HG03097 (cell line): ENCODE measurements around the gene MTFP1.

Source experiments
- ATAC-seq: cut with Tn5 transposase; IDR thresholded peaks from one replicate; pipeline ENCODE4 v1.9.1; 2021; ENCODE audit not compliant: unreplicated experiment, low FRiP score

MTFP1 gene

DNA sequence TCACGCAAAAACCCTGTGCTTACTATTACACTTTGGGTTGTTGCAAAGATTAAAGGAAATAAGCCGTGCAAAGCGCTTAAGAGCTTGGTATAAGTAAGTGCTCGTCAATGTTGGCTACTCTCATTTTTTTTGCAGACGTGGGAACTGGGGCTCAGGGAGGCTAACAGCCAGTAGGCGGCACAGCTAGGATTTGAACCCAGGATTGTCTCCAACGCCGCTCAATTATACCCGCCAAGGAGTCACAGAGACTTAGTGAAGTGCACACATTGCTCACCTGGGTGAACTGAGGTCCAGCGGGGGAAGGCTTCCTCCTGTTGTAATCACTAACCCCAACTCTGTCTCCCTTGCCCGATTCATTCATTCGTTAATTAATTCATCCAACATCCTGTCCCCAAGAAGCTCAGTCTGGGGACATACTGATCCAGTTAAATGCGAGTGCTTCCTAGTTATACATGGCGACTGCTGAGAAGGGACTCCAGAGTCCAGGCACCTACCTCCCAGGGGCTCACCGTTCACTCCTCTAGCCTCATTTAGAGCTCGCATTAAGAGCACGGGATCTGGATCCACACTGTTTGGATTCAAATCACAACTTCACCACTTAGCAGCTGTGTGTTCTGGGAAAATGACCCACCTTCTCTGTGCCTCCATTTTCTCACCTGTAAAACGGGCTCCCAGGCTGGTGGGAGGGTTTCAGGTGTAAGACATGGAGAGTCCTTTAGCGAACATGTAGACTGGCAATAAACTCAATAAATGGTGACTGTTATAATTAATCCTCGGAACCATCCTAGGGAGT lies 838 bp upstream of the MTFP1 start:
- ATAC-seq = no peak

GRCh38 chr22:30425327-30425615 lies 297 bp upstream of the MTFP1 start:
- ATAC-seq = no peak

DNA sequence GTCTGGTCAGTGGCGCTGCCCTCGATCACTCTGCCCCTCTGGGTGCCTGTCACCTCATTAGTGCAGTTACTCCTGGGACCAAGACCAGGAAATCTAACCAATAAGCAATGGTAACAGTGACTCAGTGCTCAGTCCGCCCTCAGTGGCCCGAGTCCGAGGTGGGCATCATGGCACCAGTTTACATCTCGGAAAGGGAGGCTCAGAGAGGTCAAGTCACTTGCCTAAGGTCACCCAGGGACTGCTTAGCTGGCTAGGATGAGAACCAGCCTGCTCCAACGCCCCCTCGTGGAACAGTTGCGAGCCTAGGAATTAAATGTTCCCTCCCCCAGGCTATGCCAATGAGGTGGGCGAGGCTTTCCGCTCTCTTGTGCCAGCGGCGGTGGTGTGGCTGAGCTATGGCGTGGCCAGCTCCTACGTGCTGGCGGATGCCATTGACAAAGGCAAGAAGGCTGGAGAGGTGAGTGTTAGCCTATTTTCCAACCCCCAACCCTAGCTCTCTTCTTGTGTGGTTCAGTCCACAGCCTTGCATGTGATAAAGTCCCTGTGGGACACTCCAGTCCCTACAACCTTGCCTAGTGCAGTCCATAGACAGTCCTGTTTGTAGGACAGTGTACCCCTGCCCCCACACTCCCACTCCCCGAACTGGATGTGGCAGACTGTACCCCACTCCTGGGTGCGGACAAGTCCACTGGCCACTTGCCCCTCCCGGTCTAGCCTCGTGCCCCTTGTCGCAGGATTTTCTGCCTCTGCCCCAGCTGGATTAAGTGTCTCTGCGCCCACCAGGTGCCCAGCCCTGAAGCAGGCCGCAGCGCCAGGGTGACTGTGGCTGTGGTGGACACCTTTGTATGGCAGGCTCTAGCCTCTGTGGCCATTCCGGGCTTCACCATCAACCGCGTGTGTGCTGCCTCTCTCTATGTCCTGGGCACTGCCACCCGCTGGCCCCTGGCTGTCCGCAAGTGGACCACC lies 1.1 kb downstream of the MTFP1 start:
- no peak for ATAC-seq

- no peak for ATAC-seq
Measured at GRCh38 chr22:30427871-30428270, 2.3 kb downstream of the MTFP1 start.

- no peak for ATAC-seq
Measured at GRCh38 chr22:30429887-30430286, 4.3 kb downstream of the MTFP1 start.

GRCh38 chr22:30430933-30431332 lies 5.4 kb downstream of the MTFP1 start:
- no peak for ATAC-seq

DNA sequence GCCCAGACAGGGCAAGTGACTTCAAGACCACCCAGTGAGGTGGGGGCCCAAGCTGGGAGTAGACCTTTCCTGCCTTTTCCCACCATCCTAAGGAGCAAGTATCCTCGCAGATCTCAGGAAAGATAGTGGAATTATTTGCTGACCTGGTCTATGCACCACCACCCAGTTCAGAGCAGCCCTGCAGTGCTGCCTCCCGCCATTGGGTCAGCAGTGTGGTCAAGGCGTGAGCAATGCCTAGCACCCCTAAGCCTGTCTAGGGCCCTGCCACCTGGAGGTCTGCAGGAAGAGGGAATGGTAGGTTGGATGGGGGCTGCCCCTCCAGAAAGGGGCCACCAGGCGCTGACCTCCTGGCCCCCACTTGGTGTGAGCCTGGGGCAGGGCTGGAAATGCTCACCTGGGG lies 6.5 kb downstream of the MTFP1 start:
- no peak for ATAC-seq

DNA sequence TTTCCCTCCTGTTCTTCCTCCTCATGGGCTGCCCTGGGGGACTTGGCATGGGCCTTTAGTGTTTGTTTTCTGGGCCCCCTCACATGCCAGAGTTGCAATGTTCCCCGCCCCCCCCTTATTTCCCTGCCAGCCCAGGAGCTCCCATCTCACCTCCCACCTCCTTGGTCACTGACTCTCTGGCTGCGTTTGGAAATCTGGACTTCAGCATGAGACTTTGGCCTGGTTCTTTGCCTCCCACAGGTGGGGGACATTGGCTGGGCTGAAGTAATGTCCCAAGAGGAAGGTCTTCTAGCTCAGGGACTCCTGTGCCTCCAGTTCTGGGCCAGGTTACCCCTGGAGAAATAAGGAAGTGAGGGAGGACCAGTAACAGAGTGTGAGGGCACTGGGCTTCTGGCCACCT lies 7.0 kb downstream of the MTFP1 start:
- ATAC-seq = no peak

DNA sequence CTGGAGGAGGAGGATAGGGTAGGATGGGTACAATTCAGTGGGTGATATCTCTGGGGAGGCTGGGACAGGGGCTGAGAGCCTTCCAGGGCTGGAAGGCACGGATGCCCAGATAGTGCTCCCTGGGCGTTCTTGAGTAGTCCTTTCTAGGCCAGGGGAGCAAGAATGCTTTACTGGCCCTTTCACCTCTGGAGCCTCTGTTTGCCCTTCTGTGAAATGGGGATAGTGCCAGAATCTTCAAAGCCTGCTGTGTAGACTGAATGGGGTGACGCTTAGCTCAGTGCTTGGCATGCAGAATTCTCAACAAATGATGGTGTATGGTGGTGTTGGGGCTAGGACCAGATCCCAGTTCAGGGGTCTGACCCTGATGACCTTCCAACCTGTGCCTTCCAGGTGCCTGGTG lies 7.7 kb downstream of the MTFP1 start:
- ATAC-seq = no peak

- ATAC-seq = no peak
Measured at GRCh38 chr22:30433773-30434172, 8.2 kb downstream of the MTFP1 start.

GRCh38 chr22:30434843-30435242 lies 9.3 kb downstream of the MTFP1 start:
- no peak for ATAC-seq

- ATAC-seq = no peak
Measured at GRCh38 chr22:30435674-30436126, 10.1 kb downstream of the MTFP1 start.

GRCh38 chr22:30436196-30436595 lies 10.6 kb downstream of the MTFP1 start:
- ATAC-seq = no peak

GRCh38 chr22:30438559-30438958 lies 13.0 kb downstream of the MTFP1 start:
- no peak for ATAC-seq

DNA sequence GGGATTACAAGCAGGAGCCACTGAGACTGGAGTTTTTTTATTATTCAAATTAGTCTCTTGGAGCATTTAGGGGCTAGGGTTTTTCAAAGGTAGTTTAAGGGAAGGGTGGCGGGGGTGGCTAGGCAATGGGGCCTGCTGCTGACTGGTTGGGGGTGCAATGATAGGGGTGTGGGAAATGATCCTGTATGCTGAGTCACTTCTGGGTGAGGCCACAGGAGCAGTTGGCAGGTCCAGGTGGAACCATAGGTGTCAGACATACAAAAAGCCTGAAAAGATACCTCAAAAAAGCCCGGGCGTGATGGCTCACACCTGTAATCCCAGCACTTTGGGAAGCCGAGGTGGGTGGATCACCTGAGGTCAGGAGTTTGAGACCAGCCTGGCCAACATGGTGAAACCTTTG lies 13.7 kb downstream of the MTFP1 start:
- no peak for ATAC-seq

DNA sequence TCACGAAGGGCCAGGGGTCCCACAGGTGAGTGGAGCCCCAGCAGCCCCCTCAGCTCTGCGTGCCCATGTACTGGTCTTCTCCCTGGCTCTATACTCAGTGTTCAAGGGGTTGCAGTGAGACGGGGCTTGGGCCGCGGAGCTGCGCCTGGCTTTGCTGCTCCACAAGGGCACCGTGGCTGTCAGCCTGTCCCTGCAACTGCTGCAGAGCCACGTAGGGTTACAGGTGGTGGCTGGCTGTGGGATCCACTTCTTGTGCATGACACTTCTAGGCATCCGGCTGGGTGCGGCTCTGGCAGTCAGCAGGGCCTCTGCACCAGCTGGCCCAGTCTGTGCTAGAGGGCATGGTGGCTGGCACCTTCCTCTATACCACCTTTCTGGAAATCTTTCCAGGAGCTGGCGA lies 14.3 kb downstream of the MTFP1 start:
- no peak for ATAC-seq

DNA sequence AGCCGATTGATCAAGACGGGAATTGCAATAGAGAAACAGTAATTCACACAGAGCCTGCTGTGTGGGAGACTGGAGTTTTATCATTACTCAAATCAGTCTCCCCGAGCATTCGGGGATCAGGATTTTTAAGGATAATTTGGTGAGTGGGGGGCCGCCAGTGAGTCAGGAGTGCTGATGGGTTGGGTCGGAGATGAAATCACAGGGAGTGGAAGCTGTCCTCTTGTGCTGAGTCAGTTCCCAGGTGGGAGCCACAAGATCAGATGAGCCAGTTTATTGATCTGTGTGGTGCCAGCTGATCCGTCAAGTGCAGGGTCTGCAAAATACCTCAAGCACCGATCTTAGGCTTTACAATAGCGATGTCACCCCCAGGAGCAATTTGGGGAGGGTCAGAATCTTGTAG lies 15.5 kb downstream of the MTFP1 start:
- no peak for ATAC-seq

GRCh38 chr22:30444632-30445437 lies 19.3 kb downstream of the MTFP1 start:
- ATAC-seq = no peak

DNA sequence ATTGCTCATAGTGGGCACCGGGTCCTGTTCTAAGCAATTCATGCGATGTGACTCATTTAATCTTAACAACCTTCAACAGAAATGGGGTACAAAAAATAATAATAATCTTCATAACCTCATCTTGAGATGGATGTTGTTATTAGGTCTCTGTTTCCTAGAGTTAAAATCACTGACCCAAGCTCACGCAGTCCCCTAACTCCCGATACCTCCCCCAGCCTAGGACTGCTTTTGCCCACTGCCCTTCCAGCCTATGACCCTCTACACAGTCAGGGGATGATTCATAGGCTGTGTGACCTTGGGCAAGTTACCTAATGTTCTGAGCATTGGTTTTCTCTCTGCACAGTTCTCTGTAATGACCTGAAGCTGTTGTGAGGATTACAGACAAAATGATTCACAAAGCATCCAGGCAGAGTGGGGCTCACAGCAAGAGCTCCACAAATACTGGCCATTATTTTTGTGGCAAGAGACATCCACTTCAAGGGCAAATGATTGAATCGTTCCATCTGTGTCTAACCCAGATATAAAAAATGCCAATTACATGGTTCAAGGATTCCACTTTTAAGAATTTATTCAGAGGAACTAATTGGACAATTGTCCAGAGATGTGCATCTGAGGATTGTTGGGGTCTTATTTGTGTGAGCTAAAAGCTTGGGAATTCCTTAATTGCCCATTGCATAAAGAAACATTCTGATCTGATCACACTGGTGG lies 20.0 kb downstream of the MTFP1 start:
- no peak for ATAC-seq

DNA sequence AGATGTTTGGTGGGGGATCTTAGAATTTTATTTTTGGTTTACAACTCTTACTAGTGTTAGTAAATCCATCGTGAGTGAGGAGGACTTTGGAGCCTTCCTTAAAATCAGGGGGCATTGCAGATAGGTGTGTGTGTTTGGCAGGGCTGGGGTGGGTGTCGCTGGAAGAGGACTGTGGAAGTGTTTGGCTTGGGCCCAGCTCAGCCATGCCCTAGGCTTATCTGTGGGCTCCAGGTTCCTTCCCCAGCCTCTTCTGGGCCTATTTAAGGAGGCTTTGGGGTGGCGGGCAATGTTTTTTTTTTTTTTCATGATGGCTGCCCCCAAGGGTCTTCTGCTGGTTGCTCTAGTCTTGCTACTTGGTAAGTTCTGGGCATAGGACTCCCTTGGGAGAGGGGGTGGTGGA lies 22.1 kb downstream of the MTFP1 start:
- no peak for ATAC-seq
